Loucy (cell line): Measurements from ENCODE around the gene MAN2B2.

Experiments used
- CTCF ChIP-seq: fragments of 200-600 bp; sonication (generic); conservative IDR thresholded peaks from 2 replicates; pipeline ENCODE4 v1.5.1; 2014; ENCODE audit warnings: mild to moderate bottlenecking, antibody characterized with exemption, low read length
- EZH2phosphoT487 ChIP-seq: fragments of 200-600 bp; IDR thresholded peaks from 2 replicates; pipeline ENCODE4 v1.6.1; 2018; ENCODE audit warnings: antibody characterized with exemption, mild to moderate bottlenecking, moderate library complexity, borderline replicate concordance

- TF ChIP-seq CTCF (no peak), EZH2phosphoT487 (no peak)
Measured at GRCh38 chr4:6527683-6528595, 47.0 kb upstream of the MAN2B2 start.
